Hematopoietic multipotent progenitor cell (in vitro differentiated cells): ENCODE results near the gene SPDYE3. TPM values are rescaled to one million over a fixed set of nuclear protein-coding genes. Genes with fewer than 3 reads are reported as not detected.
"Not testable (repeated sequence)": the region's sequence is repeated elsewhere in the genome, so short reads cannot be mapped to it uniquely, and the experiment has no call there.

Experiments
- DNase-seq, 3 donors: peaks; one replicate each; pipeline ENCODE4 v3.0.0-alpha.2; 2011 to 2015; ENCODE audit warnings: low read depth in 2 of 3, low spot score in 2 of 3
- total RNA-seq: library from RNA; depleted of rRNA; stranded (reverse); fragments of >200 nt; gene quantifications from one replicate; pipeline ENCODE4 v1.2.3, GENCODE V29; 2012

SPDYE3 gene
- total RNA-seq, 1 donor: not detected

GRCh38 chr7:100348805-100349204 lies 41.3 kb downstream of the SPDYE3 start:
- no peak for DNase-seq

GRCh38 chr7:100349757-100350156 lies 42.3 kb downstream of the SPDYE3 start:
- DNase-seq: no peak

- no peak for DNase-seq
Measured at GRCh38 chr7:100351657-100352058, 44.2 kb downstream of the SPDYE3 start.

GRCh38 chr7:100352230-100352781 lies 44.8 kb downstream of the SPDYE3 start:
- not testable (repeated sequence) for DNase-seq

- no peak for DNase-seq
Measured at GRCh38 chr7:100352984-100353684, 45.6 kb downstream of the SPDYE3 start.

- DNase-seq: no peak
Measured at GRCh38 chr7:100353685-100354330, 46.3 kb downstream of the SPDYE3 start.

- DNase-seq: no peak
Measured at GRCh38 chr7:100356416-100357068, 49.0 kb downstream of the SPDYE3 start.

- DNase-seq: no peak
Measured at GRCh38 chr7:100357131-100357561, 49.6 kb downstream of the SPDYE3 start.

- no peak for DNase-seq
Measured at GRCh38 chr7:100358027-100358856, 50.7 kb downstream of the SPDYE3 start, which contains the start of gene PILRB. PILRB (plus strand) TSS chr7:100358117; CDS start chr7:100358303, 186 bp downstream.

- no peak for DNase-seq
Measured at GRCh38 chr7:100358857-100359212, 51.3 kb downstream of the SPDYE3 start.

GRCh38 chr7:100360135-100360854 lies 52.8 kb downstream of the SPDYE3 start:
- DNase-seq: no peak

- DNase-seq: no peak
Measured at GRCh38 chr7:100363098-100363497, 55.6 kb downstream of the SPDYE3 start.

GRCh38 chr7:100363797-100364196 lies 56.3 kb downstream of the SPDYE3 start:
- DNase-seq: not testable (repeated sequence)

- no peak for DNase-seq
Measured at GRCh38 chr7:100364480-100364879, 57.0 kb downstream of the SPDYE3 start.

- not testable (repeated sequence) for DNase-seq
Measured at GRCh38 chr7:100365998-100366367, 58.5 kb downstream of the SPDYE3 start.

- DNase-seq: peak in 2 of 3 donors; percentile 22 to 27
Measured at GRCh38 chr7:100366411-100367250, 59.1 kb downstream of the SPDYE3 start.

GRCh38 chr7:100367251-100367620 lies 59.7 kb downstream of the SPDYE3 start:
- DNase-seq: no peak

GRCh38 chr7:100367676-100368613 lies 60.4 kb downstream of the SPDYE3 start:
- DNase-seq: peak in 2 of 3 donors; percentile 26 to 42
